Esophagus (tissue), 2 donors: ENCODE data around the gene PPP1R9B. TPM values are rescaled to one million over a fixed set of nuclear protein-coding genes. Genes with fewer than 3 reads are reported as not detected.

ENCODE experiments used
- H3K27ac ChIP-seq, 2 donors: one replicate each; pipeline ENCODE4 v1.5.1; 2013; ENCODE audit warnings: low read depth in 2 of 2, mild to moderate bottlenecking in 2 of 2, inconsistent platforms in 1 of 2, low read length in 1 of 2, moderate library complexity in 1 of 2
- H3K27me3 ChIP-seq, 2 donors: one replicate each; pipeline ENCODE4 v1.6.1; 2013; ENCODE audit warnings: low read length in 2 of 2, control low read depth in 1 of 2, mild to moderate bottlenecking in 1 of 2; ENCODE audit not compliant: insufficient read depth in 2 of 2, control insufficient read depth in 1 of 2
- H3K36me3 ChIP-seq, 2 donors: one replicate each; pipeline ENCODE4 v1.6.1; 2013; ENCODE audit warnings: low read length in 1 of 2; ENCODE audit not compliant: control insufficient read depth in 2 of 2, insufficient read depth in 2 of 2
- H3K4me1 ChIP-seq, 2 donors: one replicate each; pipeline ENCODE4 v1.6.1; 2013; ENCODE audit warnings: low read length in 1 of 2; ENCODE audit not compliant: control insufficient read depth in 2 of 2, insufficient read depth in 2 of 2
- H3K4me3 ChIP-seq, 2 donors: one replicate each; pipeline ENCODE4 v1.5.1; 2013; ENCODE audit warnings: low read length in 2 of 2, mild to moderate bottlenecking in 2 of 2, low read depth in 1 of 2, moderate library complexity in 1 of 2
- H3K9me3 ChIP-seq, 2 donors: one replicate each; pipeline ENCODE4 v1.6.1; 2013; ENCODE audit warnings: mild to moderate bottlenecking in 2 of 2, low read depth in 1 of 2, low read length in 1 of 2, moderate library complexity in 1 of 2; ENCODE audit not compliant: control insufficient read depth in 2 of 2, insufficient read depth in 1 of 2
- WGBS, 2 donors: extraction: QIAGEN DNeasy Blood & Tissue Kit; methylation state at CpG; one replicate each; pipeline ENCODE4 v1.1.7; 2013; 5-methylcytosine and 5-hydroxymethylcytosine counted together
- polyA plus RNA-seq, 2 donors: library from polyadenylated mRNA; stranded (reverse); fragments of 200-250 nt; gene quantifications; one replicate each; pipeline ENCODE4 v1.2.3, GENCODE V29; 2013
- donor health status: healthy with polysubstance abuse.
- donor health status: Bipolar disorder and iron deficiency.

PPP1R9B gene
- polyA plus RNA-seq, 2 donors = 15.4 to 31.3 TPM

DNA sequence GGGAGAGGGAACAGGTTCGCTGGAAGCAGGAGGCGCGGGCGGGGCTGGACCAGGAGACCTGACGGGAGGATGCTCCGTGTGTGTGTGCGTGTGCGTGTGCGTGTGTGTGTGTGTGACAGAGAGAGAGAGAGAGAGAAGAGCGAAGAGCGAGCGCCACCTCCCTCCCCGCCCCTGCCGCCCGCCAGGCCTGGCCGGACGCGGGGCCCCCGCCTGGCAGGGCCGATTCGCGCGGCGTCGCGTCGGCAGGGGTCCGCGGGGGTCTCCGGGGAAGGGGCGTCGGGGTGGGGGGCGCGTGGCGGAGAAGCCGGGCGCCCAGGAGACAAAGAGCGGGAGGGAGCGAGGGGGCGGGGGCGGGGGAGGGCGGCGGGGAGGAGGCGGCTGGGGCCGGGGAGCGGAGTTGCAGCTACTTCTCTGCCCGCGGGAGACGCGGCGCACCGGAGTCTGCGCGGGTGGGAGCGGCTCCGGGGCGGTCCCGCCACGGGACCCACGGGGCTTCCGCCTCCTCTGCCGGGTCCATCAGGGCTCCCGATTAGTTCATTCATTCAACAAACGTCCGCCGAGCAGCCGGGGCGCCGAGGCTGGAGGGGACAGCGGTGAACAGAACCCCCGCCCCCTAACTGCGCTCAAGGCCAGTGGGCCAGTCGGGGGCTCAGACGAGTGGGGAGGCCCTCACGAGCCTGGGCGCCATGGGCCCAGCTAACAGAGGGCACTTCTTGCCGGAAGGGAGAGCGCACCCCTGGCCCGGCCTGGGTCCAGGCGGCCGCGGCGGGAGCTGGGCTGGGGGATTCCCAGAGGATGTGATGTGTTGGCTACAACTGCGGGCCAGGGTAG lies 20.5 kb downstream of the PPP1R9B start, which contains the start of gene SAMD14:
SAMD14 (minus strand) TSS at position 433 of the 831 bp plus-strand sequence. CDS start 5,201 bp downstream, outside the sequence.
- peak within 1 kb of the TSS; percentile 19 to 23 for H3K4me3 ChIP-seq
- WGBS, 2 donors = 1% methylated on average over 41 to 84 of the region's 84 CpGs

DNA sequence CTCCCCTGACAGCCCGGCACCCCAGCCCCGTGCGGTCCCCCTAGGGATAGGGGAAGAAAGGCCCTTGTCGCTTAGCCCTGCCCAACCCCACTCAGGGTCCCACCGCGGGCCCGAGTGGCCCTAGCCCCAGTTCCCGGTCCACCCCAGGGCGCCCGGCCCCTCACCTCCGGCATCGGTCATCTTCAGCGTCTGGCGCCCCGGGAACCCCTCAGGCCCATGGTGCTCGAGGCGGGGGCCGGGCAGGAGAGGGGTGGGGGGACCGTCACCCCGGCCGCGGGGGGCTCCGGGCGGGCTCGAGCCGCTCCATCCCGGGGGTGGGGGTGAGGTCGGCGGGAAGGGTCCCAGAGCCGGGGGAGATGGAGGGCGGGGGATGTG lies 21.1 kb downstream of the PPP1R9B start:
- Histone ChIP-seq H3K4me1 (peaks cover 0 to 3% of the 10 kb centered on the region in 2 donors), H3K4me3 (peak overlapping the region in 1 of 2 donors; percentile 23), H3K27me3 (no peaks in the 10 kb centered on the region), H3K9me3 (no peaks in the 10 kb centered on the region), H3K27ac (no peak overlapping the region), H3K36me3 (peaks cover 0 to 5% of the 10 kb centered on the region in 2 donors)
- WGBS, 2 donors = 1 to 2% methylated on average over 27 to 31 of the region's 31 CpGs

More for the DNA sequence above, 20.5 kb downstream of the PPP1R9B start, which contains the start of gene SAMD14:
- Histone ChIP-seq H3K27ac (no peak within 1 kb of the TSS), H3K4me1 (peaks cover 0 to 3% of the 10 kb centered on the region in 2 donors), H3K36me3 (peaks cover 0 to 10% of the 10 kb centered on the region in 2 donors), H3K27me3 (no peaks in the 10 kb centered on the region), H3K9me3 (no peaks in the 10 kb centered on the region)

DNA sequence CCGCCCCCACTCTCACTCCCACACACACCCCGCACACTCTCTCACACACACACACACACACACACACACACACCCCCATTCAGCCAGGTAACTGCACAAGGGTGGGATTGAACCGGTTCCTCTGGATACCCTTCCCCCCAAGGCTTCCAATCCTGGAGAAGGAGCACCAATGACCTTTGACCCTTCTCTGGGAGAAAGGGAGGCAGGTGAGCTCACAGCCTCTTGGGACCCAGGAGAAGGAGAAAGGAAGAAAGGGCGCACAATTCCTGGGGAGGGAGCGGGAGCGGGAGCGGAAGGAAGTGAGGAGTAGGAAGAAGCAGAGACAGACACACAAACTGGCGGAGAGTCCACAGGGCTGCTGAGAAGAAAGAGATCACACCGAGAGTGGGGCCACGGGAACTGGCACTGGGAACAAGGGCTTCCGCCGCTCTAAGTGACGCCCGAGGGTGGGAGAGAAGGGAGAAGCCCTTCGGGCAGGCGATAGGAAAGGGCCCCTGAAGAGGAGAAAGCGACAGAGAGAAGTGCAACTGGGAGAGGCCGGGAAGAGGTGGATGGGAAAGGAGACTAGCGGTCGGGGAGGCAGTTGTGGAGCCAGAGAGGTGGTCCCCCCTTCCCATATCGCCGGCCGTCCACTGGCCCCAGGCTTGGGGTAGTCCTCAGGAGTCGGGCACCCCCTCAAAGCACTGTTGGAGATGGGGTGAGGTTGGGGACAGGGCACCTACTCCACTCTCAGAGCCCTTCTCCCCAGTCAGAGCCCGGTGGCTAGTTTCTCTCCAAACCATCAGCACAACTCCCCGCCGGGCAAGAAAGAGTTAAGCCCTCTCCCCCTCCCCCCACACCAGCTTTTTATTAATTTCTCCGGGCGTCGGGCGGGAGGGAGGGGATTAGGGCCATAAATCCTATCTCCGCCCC lies 21.8 kb downstream of the PPP1R9B start:
- Histone ChIP-seq H3K27ac (no peak overlapping the region), H3K9me3 (no peaks in the 10 kb centered on the region), H3K4me1 (peaks cover 2 to 5% of the 10 kb centered on the region in 2 donors), H3K27me3 (no peaks in the 10 kb centered on the region), H3K4me3 (peak overlapping the region in 1 of 2 donors; percentile 23), H3K36me3 (peaks cover 0 to 2% of the 10 kb centered on the region in 2 donors)
- 23 to 29% methylated on average over 27 to 32 of the region's 32 CpGs for WGBS, 2 donors

DNA sequence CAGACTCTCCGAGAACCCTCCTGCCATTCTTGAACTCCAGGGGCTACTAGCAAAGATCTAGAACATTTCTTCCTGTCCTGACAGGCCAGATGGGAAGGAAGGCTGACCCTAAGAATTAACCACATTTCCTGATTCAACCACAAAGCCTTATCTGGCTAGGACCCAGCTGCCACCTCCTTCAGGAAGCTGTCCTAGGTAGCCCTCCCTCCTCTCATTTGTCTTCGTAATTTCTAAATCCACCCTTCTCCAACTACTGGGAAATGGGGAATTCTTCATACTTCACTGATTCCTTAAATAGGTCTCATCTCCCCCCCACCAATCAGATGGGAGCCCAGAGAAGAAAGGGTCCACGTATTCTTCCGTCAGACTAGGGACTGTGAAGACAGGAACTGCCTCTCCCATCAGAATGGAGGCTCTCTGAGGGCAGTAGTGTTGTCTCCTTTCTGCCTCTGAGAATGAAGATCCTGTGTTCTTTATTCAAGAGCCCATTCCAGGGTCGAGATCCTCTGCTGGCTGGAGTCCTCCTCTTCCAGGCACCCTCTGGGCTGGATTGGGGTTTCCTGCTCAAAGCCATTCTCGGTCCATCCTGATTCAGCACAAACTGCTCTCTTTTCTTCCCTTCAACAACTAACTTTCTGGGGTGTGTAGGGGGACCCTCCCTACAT lies 22.6 kb downstream of the PPP1R9B start:
- 58 to 65% methylated on average over 6 of the region's 6 CpGs for WGBS, 2 donors
- Histone ChIP-seq H3K4me1 (peaks cover 5% of the 10 kb centered on the region in 2 donors), H3K27me3 (no peaks in the 10 kb centered on the region), H3K27ac (no peak overlapping the region), H3K9me3 (no peaks in the 10 kb centered on the region), H3K36me3 (no peaks in the 10 kb centered on the region), H3K4me3 (no peak overlapping the region)

DNA sequence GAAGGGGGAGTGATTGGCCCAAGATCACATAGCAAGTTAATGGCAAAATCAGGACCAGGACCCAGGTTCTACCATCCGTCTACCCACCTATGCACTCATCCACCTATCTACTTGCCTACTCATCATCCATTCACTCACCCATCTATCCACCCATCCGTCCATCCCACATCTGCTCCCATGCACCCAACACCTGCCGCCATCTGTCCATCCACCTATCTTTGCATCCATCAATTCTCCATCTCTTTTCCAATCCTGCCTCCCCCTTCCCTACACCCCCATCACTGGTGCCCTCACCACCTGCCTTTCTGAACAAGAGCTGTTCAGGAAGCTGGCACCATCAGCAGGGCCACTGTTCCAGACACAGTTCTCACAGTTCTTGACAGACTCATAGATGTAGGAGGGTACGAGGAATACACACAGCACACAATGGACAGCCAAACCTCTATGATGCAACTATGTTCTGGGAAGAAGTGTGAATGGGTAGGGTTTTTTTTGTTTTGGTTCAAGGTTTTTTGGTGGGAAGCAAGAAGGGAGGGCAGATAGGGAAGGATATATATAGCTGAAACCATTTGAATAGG lies 25.0 kb downstream of the PPP1R9B start:
- 95 to 96% methylated on average over 4 of the region's 4 CpGs for WGBS, 2 donors
- Histone ChIP-seq H3K27me3 (no peaks in the 10 kb centered on the region), H3K4me3 (no peak overlapping the region), H3K4me1 (peaks cover 5% of the 10 kb centered on the region in 2 donors), H3K27ac (no peak overlapping the region), H3K9me3 (no peaks in the 10 kb centered on the region), H3K36me3 (no peaks in the 10 kb centered on the region)

DNA sequence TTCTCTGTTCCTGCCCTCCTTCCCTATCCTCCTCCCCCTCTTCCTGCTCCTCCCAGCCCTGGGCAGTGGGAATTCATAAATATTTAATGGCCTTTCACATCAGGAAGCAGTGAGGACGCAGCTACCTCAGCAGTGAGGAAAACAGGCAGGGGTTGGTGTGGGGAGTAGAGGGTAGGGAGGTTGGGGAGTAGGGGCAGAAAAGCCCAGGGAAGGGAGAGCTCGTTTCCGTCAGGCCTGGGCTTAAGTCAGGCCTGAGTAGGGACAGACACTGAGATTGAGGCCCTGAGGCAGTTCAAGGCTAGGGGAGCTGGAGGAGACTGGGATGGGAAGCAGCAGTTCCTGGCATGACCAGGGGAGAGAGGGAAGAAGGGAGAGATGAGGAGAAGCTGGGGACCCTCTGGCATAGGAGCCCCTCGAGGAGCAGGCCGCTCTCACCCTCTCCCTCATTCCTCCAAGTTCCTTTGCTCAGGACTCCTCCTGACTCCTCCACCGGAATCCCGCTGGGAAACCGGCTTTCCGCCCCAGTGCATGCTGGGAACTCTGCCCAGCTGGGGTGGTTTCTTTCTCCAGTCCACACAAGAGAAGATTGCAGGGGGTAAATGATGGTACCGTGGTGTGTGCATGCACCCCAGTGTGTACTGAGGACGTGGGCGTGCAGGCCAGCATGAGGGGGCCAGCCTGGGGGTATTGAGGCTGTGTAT lies 26.7 kb downstream of the PPP1R9B start:
- 41 to 45% methylated on average over 12 of the region's 12 CpGs for WGBS, 2 donors

DNA sequence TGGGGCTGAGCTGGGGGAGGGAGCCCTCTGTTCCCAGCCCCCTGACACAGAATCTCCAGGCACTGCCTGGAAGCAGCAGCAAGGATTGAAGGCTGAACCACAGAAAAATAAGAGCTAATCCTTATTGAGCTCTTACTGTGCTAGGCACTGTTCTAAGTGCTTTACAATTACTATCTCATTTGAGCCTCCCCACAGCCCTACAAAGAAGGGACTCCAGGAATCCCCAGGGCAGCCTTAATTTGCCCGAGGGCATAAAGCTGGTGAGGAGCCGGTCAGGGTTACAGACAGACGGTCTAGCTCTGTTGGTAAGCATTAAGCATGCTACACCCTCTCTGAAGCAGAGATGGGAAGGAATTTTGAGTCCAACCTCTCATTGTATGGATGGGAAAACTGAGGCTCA lies 27.5 kb downstream of the PPP1R9B start:
- Histone ChIP-seq H3K36me3 (no peaks in the 10 kb centered on the region), H3K27me3 (no peaks in the 10 kb centered on the region), H3K9me3 (no peaks in the 10 kb centered on the region), H3K4me3 (no peak overlapping the region), H3K4me1 (peaks cover 2 to 5% of the 10 kb centered on the region in 2 donors), H3K27ac (no peak overlapping the region)
- 87 to 97% methylated on average over 3 of the region's 3 CpGs for WGBS, 2 donors

More for the DNA sequence above, 26.7 kb downstream of the PPP1R9B start:
- Histone ChIP-seq H3K4me1 (peaks cover 2 to 5% of the 10 kb centered on the region in 2 donors), H3K36me3 (no peaks in the 10 kb centered on the region), H3K27ac (peak overlapping the region; percentile 17 to 33), H3K27me3 (no peaks in the 10 kb centered on the region), H3K9me3 (no peaks in the 10 kb centered on the region), H3K4me3 (no peak overlapping the region)

DNA sequence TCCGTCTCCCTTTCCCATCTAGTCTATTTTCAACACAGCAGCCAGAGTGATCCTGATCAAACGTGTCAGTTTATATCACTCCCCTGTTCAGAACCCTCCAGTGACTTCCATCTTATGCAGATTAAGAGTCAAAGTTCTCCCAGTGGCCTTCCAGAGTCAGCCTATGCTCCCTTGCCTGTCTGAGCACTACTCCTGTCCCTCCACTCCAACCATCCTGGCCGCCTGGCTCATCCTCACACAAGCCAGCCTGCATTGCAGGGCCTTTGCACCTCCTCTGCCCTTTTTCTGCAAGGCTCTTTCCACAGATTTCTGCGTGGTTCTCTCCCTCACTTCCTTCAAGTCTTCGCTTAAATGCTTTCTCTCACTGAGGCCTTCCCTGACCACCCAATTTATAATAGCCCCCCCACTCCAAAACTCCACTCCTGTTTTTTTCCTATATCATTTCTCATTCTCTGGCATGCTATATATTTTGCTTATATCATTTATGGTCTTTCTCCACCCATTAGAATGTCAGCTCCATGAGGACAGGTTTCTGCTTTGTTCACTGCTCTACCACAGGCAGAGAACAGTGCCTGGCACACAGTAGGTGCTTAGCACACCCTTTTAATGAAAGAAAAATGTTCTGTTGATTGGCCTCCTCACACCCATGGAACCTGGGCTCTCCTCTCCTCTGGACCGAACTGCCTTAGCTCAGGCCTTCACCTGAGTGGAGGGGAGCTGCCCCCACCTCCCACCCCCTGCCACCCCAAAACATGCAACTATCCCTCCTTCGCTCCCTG lies 29.8 kb downstream of the PPP1R9B start:
- 88 to 90% methylated on average over 7 of the region's 7 CpGs for WGBS, 2 donors
- H3K27me3 ChIP-seq = no peaks in the 10 kb centered on the region

More for the DNA sequence above, 29.8 kb downstream of the PPP1R9B start:
- peaks cover 2 to 5% of the 10 kb centered on the region in 2 donors for H3K4me1 ChIP-seq
- no peak overlapping the region for H3K27ac ChIP-seq
- H3K36me3 ChIP-seq = no peaks in the 10 kb centered on the region
- no peak overlapping the region for H3K4me3 ChIP-seq
- no peaks in the 10 kb centered on the region for H3K9me3 ChIP-seq
